C4-2B (cell line): ENCODE results near the gene SRRM4.

Source experiments
- H3K27ac ChIP-seq: fragments of 450-650 bp; 2 replicates; pipeline ENCODE4 v1.5.1; 2017
- ZFX ChIP-seq: fragments of 450-650 bp; IDR thresholded peaks from 2 replicates; pipeline ENCODE4 v1.6.1; 2017
- TF ChIP-seq, protein P1 (sequence below): fragments of 450-650 bp; conservative IDR thresholded peaks from 2 replicates; pipeline ENCODE4 v1.5.1; 2017; ENCODE audit warnings: mild to moderate bottlenecking

SRRM4 gene

DNA sequence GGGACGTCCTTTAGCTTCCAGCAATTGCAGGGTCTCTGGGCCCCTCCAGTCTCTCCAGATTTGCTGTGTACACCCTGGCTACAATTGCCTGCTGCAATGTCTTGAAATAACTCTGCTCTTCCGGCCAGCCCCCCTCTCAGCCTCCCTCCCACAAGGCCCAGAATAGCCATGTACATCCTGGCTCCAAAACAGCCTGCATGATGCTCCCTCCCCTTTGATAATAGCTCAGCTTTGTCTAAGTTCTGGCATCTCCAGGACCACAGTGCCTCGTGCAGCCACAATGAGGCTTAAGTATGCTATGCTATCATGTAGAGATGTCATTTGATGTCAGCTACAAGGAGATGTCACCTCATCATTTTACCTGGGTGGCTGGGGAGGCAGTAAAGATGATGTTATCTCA is 74.6 kb downstream of the SRRM4 start:
- TF ChIP-seq, protein P1, sequence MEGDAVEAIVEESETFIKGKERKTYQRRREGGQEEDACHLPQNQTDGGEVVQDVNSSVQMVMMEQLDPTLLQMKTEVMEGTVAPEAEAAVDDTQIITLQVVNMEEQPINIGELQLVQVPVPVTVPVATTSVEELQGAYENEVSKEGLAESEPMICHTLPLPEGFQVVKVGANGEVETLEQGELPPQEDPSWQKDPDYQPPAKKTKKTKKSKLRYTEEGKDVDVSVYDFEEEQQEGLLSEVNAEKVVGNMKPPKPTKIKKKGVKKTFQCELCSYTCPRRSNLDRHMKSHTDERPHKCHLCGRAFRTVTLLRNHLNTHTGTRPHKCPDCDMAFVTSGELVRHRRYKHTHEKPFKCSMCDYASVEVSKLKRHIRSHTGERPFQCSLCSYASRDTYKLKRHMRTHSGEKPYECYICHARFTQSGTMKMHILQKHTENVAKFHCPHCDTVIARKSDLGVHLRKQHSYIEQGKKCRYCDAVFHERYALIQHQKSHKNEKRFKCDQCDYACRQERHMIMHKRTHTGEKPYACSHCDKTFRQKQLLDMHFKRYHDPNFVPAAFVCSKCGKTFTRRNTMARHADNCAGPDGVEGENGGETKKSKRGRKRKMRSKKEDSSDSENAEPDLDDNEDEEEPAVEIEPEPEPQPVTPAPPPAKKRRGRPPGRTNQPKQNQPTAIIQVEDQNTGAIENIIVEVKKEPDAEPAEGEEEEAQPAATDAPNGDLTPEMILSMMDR, result no peak
- no peak overlapping the region for H3K27ac ChIP-seq

DNA sequence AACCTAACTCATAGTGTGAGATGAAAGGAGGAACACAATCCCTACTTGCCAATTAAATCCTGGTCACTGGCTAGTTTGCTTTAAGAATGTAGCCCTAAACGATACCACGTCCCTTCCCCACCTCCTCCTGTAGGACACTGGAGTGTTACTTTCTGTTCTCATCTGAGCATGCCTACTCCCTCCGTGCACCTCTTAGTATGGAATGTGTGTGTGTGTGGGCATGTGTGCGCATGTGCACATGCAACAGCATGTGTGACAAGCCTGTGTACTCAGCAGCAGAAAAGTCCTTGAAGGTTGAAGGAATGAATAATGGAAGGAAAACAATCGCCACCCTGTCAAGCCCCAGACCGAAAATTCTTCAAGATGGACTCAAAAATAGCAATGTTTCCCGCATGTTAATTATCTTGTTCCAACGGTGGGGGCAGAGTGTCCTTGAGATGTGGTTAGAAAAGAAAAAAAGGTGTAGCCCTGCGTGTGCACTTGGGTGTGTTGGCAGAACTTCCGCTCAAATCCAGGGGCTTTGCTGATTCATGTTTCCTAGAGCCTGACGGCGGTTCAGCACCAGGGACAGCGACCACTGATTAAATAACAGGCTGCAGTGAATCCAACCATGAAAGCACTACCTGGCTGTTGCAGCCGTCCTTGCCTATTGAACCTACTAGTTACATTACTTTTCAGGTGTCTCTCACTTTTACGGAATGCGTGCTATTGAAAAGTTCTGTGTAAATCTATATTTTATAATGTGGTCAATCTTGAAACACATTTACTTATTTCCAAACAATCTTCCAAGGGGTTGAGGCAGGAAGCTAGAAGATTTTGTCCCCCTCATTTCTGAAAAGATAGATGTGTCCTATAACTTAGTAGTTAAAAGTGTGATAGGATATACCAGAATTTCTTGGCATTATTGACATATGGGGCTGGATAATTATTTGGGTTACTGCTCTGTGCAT is 79.8 kb downstream of the SRRM4 start:
- TF ChIP-seq ZFX, result no peak
- TF ChIP-seq, protein P1, result no peak
- H3K27ac ChIP-seq, result no peak overlapping the region

DNA sequence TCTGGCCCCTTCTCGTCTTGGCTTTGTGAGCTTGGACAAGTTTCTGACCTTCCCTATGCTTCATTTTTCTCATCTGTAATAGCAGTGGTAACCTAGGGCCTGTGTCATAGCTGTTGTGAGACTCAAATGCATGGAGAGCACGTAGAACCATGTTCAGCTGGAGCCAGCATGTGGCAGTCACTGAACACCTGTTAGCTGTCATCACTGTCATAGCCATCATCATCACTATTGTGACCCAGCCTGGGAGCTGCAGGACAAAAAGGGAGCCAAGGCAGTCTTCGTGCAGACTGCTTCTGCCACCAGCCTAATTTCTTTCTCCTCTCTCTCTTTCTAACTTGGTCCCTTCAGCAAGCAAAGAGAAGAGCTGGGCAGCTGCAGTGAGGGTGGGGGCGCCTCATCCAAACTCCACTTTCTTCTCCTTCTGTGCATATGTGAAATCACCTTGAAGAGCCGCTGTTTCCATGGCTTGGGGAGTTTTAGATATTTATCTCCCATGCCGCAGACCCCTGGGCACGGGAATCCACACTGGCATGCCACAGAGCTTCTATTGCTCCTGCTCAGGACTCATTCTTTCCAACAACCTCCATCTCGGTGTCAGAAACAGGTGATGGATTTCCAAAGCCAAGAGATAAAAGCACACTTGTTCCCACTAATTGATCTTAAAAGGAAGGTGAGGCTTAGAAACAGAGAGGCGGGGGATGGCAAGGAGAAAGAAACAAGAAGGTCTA is 87.0 kb downstream of the SRRM4 start:
- no peak overlapping the region for H3K27ac ChIP-seq
- TF ChIP-seq ZFX, result no peak
- TF ChIP-seq, protein P1, result no peak

DNA sequence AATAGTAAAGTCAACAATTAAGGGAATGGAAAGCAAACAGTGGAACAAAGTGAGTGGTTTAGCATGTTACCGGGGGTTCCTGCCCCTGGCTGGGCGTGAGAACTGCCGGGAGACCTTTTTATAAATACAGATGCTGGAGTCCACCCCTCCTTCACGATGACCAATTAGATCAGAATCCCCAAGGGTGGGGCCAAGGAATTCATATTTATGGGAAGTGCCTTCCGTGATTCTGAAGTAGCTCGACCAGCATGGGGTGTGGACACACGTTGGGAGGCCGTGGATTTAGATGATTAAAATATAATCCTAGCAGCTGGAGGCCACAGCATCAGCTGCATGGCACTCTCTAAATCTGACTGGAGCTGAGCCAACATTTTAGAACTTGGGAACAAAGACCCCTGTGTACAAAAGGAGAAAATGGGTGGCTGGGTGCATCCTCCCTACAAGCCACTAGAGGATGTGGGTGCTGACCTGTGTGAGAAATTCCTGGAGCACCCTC is 87.9 kb downstream of the SRRM4 start:
- H3K27ac ChIP-seq, result no peak overlapping the region
- TF ChIP-seq, protein P1, result no peak
- TF ChIP-seq ZFX, result no peak

DNA sequence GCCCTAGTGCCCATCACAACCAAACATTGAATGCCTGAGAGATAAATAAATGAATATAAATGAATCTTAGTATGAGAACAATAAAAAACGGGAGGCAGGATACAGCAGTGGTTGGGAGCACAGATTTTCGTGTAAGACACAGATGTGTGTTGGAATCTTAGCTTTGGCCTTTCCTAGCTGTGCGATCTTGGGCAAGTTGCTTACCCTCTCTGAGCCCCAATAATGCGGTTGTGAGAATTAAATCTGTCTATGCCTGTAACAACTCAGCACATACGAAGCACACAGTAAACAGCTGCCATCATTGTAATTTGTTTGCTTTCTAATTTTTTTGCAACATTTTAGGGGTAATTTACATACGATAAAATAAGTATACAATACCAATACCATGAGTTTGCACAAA is 89.8 kb downstream of the SRRM4 start:
- TF ChIP-seq, protein P1, result no peak
- no peak for TF ChIP-seq ZFX
- no peak overlapping the region for H3K27ac ChIP-seq

DNA sequence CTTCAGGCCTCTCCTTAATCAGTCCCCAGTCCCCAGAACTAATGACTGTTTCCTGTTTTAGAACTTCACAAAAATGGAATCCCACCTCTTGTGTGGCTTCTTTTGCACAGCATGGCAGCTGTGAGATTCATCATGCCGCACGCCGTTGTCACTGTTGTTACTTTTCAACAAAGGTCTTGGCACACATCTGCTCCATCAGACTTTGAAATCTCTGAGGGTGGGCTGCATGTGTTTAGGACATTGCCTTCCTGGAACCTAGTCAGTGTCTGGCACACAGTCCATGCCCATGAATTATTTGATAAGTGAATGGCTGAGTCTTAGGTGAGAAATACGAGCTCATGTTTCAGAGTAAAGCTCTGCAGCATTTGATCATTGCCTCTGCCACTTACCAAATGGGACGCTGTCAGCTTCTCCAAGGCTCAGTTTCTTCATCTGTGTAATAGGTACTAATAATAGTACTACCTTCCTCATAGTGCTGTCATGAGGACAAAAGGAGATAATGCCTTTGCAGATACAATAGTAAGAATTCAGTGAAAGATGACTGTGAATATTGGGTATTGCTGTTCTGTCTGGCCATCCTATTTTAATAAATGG is 90.4 kb downstream of the SRRM4 start:
- no peak for TF ChIP-seq ZFX
- TF ChIP-seq, protein P1, result no peak
- H3K27ac ChIP-seq, result no peak overlapping the region
